Measurements from ENCODE around the gene CDKN2B. TPM values are rescaled to one million over a fixed set of nuclear protein-coding genes. Genes with fewer than 3 reads are reported as not detected.

The CDKN2B gene
- total and polyA plus RNA-seq, 2 experiments from 2014 or later: 0.29 to 0.83 TPM

Small RNAs within 50 kb of the gene (small RNA-seq; reads per million reads assigned to genes)
- gene RF02045 (ENCODE audit: low replicate concordance): not detected

Other genes with a start within 250 kb of the CDKN2B start
- 70.0 and 71.8 TPM in 2 replicates for gene MTAP, start 206.7 kb downstream of the CDKN2B start, total RNA-seq (2014; rRNA removed; shearing (Covaris generic))
- gene MTAP, start 206.7 kb downstream of the CDKN2B start, polyA plus RNA-seq (2016; fragmentation: Nextera tagmentation; extraction: Ambion mirVana): 51.0 and 61.8 TPM in 2 replicates
- gene CDKN2A, start 14.9 kb downstream of the CDKN2B start, total RNA-seq (2014; rRNA removed; shearing (Covaris generic)): 0.87 and 4.0 TPM in 2 replicates
- 1.2 and 2.7 TPM in 2 replicates for gene CDKN2A, start 14.9 kb downstream of the CDKN2B start, polyA plus RNA-seq (2016; fragmentation: Nextera tagmentation; extraction: Ambion mirVana)
- gene CDKN2B-AS1, start 14.5 kb downstream of the CDKN2B start, total RNA-seq (2014; rRNA removed; shearing (Covaris generic)): 0.14 TPM in 1 of 2 replicates, not detected in the other
- gene CDKN2B-AS1, start 14.5 kb downstream of the CDKN2B start, polyA plus RNA-seq (2016; fragmentation: Nextera tagmentation; extraction: Ambion mirVana): not detected in 2 replicates